OCI-LY3 (cell line): ENCODE data around the gene CHST12.

Experiments
- H2AFZ ChIP-seq: fragments of 200-600, 300-600 bp; shearing (Covaris generic); 2 replicates; pipeline ENCODE4 v1.6.0; 2014; ENCODE audit warnings: antibody characterized with exemption, low read depth, low read length
- H3K27ac ChIP-seq: fragments of 200-600, 300-600 bp; sonication (generic); 2 replicates; pipeline ENCODE4 v1.5.1; 2014; ENCODE audit warnings: mild to moderate bottlenecking, low read length, moderate library complexity, mixed read lengths
- H3K27me3 ChIP-seq: fragments of 200-600, 300-600 bp; sonication (generic); 2 replicates; pipeline ENCODE4 v1.6.1; 2014; ENCODE audit warnings: low read depth, low read length, mixed read lengths
- H3K36me3 ChIP-seq: fragments of 200-600, 300-600 bp; sonication (generic); replicated peaks from 2 replicates; pipeline ENCODE3; 2014; ENCODE audit warnings: low read depth, low read length, mixed read lengths
- H3K4me1 ChIP-seq: fragments of 300-600, 200-600 bp; sonication (generic); 2 replicates; pipeline ENCODE4 v1.6.1; 2014; ENCODE audit warnings: low read length, mixed read lengths
- H3K4me2 ChIP-seq: fragments of 200-600, 300-600 bp; sonication (generic); 2 replicates; pipeline ENCODE4 v1.6.1; 2014; ENCODE audit warnings: low read length, mixed read lengths
- H3K4me3 ChIP-seq: fragments of 300-600, 200-600 bp; sonication (generic); 2 replicates; pipeline ENCODE4 v1.5.1; 2014; ENCODE audit warnings: antibody characterized with exemption, mild to moderate bottlenecking, low read length, moderate library complexity
- H3K79me2 ChIP-seq: fragments of 300-600, 200-600 bp; shearing (Covaris generic); 2 replicates; pipeline ENCODE4 v1.6.1; 2014; ENCODE audit warnings: mild to moderate bottlenecking, low read length, mixed read lengths
- H3K9ac ChIP-seq: fragments of 300-600, 200-600 bp; shearing (Covaris generic); 2 replicates; pipeline ENCODE4 v1.6.0; 2014; ENCODE audit warnings: mild to moderate bottlenecking, low read length, moderate library complexity
- H3K9me3 ChIP-seq: fragments of 200-600, 300-600 bp; shearing (Covaris generic); 2 replicates; pipeline ENCODE4 v1.6.1; 2014; ENCODE audit warnings: low read length, mixed read lengths; ENCODE audit not compliant: insufficient read depth
- H4K20me1 ChIP-seq: fragments of 200-600, 300-600 bp; sonication (generic); 2 replicates; pipeline ENCODE4 v1.6.1; 2016; ENCODE audit warnings: low read length, mixed read lengths; ENCODE audit not compliant: insufficient read depth
- CTCF ChIP-seq: fragments of 200-600, 300-600 bp; sonication (generic); IDR thresholded peaks from 2 replicates; pipeline ENCODE4 v1.5.1; 2014; ENCODE audit warnings: antibody characterized with exemption, low read length, low read depth
- EZH2phosphoT487 ChIP-seq: fragments of 200-600 bp; shearing (Covaris generic); IDR thresholded peaks from 2 replicates; pipeline ENCODE4 v1.6.1; 2018; ENCODE audit warnings: antibody characterized with exemption, mixed run types, low read depth

CHST12 gene

GRCh38 chr7:2403014-2403717, at the start of gene CHST12:
Gene CHST12, plus strand, starts transcription at chr7:2403611. Its CDS starts 29,029 bp downstream, at chr7:2432640.
- Histone ChIP-seq H3K27me3 (no peaks in the 10 kb centered on the region), H3K4me2 (peak within 1 kb of the TSS; percentile 97), H3K4me3 (peak within 1 kb of the TSS; percentile 98), H3K4me1 (peaks cover 23% of the 10 kb centered on the region), H3K9ac (peak within 1 kb of the TSS; percentile 66), H4K20me1 (no peaks in the 10 kb centered on the region), H3K36me3 (no peaks in the 10 kb centered on the region), H3K27ac (no peak within 1 kb of the TSS), H2AFZ (peak within 1 kb of the TSS; percentile 92; the same call in 1 of the 2 replicates), H3K9me3 (no peaks in the 10 kb centered on the region), H3K79me2 (no peaks in the 10 kb centered on the region)
- no peak for TF ChIP-seq CTCF
- no peak for TF ChIP-seq EZH2phosphoT487

GRCh38 chr7:2353936-2354185, 49.5 kb upstream of the CHST12 start:
- H3K27ac ChIP-seq = peak overlapping the region; percentile 80
- H3K9me3 ChIP-seq = no peaks in the 10 kb centered on the region
- peaks cover 23% of the 10 kb centered on the region for H3K36me3 ChIP-seq
- peaks cover 57% of the 10 kb centered on the region for H3K79me2 ChIP-seq
- H2AFZ ChIP-seq = peak overlapping the region; percentile 89
- H4K20me1 ChIP-seq = peaks cover 26% of the 10 kb centered on the region
- H3K9ac ChIP-seq = peak overlapping the region; percentile 85
- peak overlapping the region; percentile 97 for H3K4me3 ChIP-seq
- H3K27me3 ChIP-seq = no peaks in the 10 kb centered on the region
- peak overlapping the region; percentile 69 for H3K4me2 ChIP-seq
- H3K4me1 ChIP-seq = peaks cover 13% of the 10 kb centered on the region; the same call in 1 of the 2 replicates
- TF ChIP-seq EZH2phosphoT487 = no peak
- TF ChIP-seq CTCF = no peak

GRCh38 chr7:2354186-2354938, 49.0 kb upstream of the CHST12 start, which contains the start of gene EIF3B:
Gene EIF3B, plus strand, starts transcription at chr7:2354827. Its CDS starts 95 bp downstream, at chr7:2354922.
- peaks cover 31% of the 10 kb centered on the region for H4K20me1 ChIP-seq
- TF ChIP-seq CTCF (no peak), EZH2phosphoT487 (no peak)
- H3K27ac ChIP-seq = peak within 1 kb of the TSS; percentile 80
- H3K36me3 ChIP-seq = peaks cover 28% of the 10 kb centered on the region
- no peaks in the 10 kb centered on the region for H3K9me3 ChIP-seq
- H3K9ac ChIP-seq = peak within 1 kb of the TSS; percentile 94
- H3K4me2 ChIP-seq = peak within 1 kb of the TSS; percentile 98
- H3K79me2 ChIP-seq = peaks cover 62% of the 10 kb centered on the region
- peak within 1 kb of the TSS; percentile 97 for H3K4me3 ChIP-seq
- peak within 1 kb of the TSS; percentile 89 for H2AFZ ChIP-seq
- peaks cover 13% of the 10 kb centered on the region; the same call in 1 of the 2 replicates for H3K4me1 ChIP-seq
- H3K27me3 ChIP-seq = no peaks in the 10 kb centered on the region
